GM12878 (cell line): ENCODE data around the gene LRIT3.

Experiments used
- CBX5 ChIP-seq: sonication (generic); IDR thresholded peaks from 2 replicates; pipeline ENCODE4 v1.6.1; 2016; ENCODE audit warnings: low read depth, moderate library complexity, mild to moderate bottlenecking, inconsistent platforms
- CTCF ChIP-seq, 3 experiments: IDR thresholded peaks in 2 of 3; conservative IDR thresholded peaks in 1 of 3; 2 replicates each; pipeline ENCODE4 v1.5.1; 2011; ENCODE audit warnings: low read depth in 3 of 3, low read length in 3 of 3, mild to moderate bottlenecking in 3 of 3, control low read depth in 2 of 3, moderate library complexity in 2 of 3, inconsistent platforms in 1 of 3, mixed read lengths in 1 of 3; ENCODE audit not compliant: control insufficient read depth in 2 of 3, insufficient read depth in 1 of 3; ENCODE audit errors: extremely low read depth in 1 of 3
- EGR1 ChIP-seq, 2 experiments: IDR thresholded peaks; 1 replicate in 1 of 2; 2 replicates in 1 of 2; pipeline ENCODE4 v1.6.1; 2011 to 2012; ENCODE audit warnings: low read depth in 2 of 2, low read length in 2 of 2, borderline replicate concordance in 1 of 2, mild to moderate bottlenecking in 1 of 2, moderate library complexity in 1 of 2
- JUNB ChIP-seq: IDR thresholded peaks from 2 replicates; pipeline ENCODE4 v1.6.1; 2016; ENCODE audit warnings: antibody characterized with exemption, mild to moderate bottlenecking
- YY1 ChIP-seq: IDR thresholded peaks from 2 replicates; pipeline ENCODE4 v1.6.1; 2011; ENCODE audit warnings: low read depth, mild to moderate bottlenecking, low read length
- ZNF274 ChIP-seq: IDR thresholded peaks from one replicate; pipeline ENCODE4 v1.8.0; 2011; ENCODE audit not compliant: insufficient read length, insufficient read depth

- TF ChIP-seq ZNF274 (no peak), CTCF (IDR thresholded peaks at IDR 0.05 in 2 of 3, conservative IDR thresholded peaks at IDR 0.05 in 1 of 3; ENCODE audit: control insufficient read depth in 2 of 3, extremely low read depth in 1 of 3, insufficient read depth in 1 of 3, low read depth in 3 of 3, low read length in 3 of 3) (no peak), YY1 (no peak), EGR1 (IDR thresholded peaks at IDR 0.05; ENCODE audit: borderline replicate concordance in 1 of 2, low read depth in 2 of 2, low read length in 2 of 2) (no peak), CBX5 (no peak), JUNB (no peak)
Observed at GRCh38 chr4:109848501-109848900, 594 bp downstream of the LRIT3 start.
